GM18870 (cell line): Measurements from ENCODE around the gene LGR6.
"Not testable (repeated sequence)": the region's sequence is repeated elsewhere in the genome, so short reads cannot be mapped to it uniquely, and the experiment has no call there.

ENCODE experiments used
- ATAC-seq: cut with Tn5 transposase; IDR thresholded peaks from one replicate; pipeline ENCODE4 v1.9.1; 2021; ENCODE audit warnings: moderate library complexity; ENCODE audit not compliant: unreplicated experiment

The LGR6 gene

DNA sequence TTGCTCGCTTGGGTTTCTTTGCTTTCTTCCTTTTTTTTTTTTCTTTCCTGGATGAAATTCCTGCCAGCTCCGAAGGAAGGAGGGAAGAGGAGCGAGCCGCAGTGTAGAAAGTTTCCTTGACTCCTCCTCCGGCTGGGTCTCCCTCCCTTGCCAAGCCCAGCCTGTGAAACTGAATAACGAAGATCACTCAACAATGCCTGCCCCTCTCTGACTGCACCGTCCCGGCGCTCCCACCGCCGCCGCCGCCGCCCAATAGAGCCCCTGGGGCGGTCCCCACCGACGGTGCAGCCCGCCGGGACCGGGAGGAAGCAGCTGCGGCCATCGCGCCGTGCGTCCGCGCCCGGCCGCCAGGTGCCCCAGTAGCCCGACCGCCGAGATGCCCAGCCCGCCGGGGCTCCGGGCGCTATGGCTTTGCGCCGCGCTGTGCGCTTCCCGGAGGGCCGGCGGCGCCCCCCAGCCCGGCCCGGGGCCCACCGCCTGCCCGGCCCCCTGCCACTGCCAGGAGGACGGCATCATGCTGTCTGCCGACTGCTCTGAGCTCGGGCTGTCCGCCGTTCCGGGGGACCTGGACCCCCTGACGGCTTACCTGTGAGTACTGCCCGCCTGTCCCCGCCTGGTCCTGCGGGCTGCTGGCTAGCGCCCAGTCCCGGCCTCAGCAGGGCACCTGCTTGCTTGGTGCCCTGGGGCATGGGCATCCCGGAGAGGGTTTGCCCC, at the start of gene LGR6:
LGR6 (plus strand) TSS at position 186 of the 714 bp plus-strand sequence; CDS start at position 377, 191 bp downstream.
- ATAC-seq, result no peak

- no peak for ATAC-seq
These were observed 49.1 kb upstream of the LGR6 start, which contains the start of gene ARL8A for GRCh38 chr1:202144402-202145067. Gene ARL8A, minus strand, starts transcription at chr1:202144737. Its CDS starts 165 bp downstream, at chr1:202144572.

- no peak for ATAC-seq
These were observed 48.4 kb upstream of the LGR6 start for GRCh38 chr1:202145068-202145743.

DNA sequence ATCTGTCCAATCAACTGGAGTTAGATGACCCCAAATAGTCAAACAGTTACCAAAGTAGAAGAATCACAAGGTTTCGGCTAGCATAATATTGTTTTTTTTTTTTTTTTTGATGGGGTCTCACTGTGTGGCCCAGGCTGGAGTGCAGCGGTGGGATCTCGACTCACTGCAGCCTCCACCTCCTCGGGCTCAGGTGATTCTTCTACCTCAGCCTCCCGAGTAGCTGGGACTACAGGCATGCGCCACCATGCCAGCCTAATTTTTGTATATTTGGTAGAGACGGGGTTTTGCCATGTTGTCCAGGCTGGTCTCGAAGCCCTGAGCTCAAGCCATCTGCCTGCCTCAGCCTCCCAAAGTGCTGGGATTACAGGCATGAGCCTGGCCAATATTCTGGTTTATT, 47.9 kb upstream of the LGR6 start:
- not testable (repeated sequence) for ATAC-seq

GRCh38 chr1:202146279-202146678, 47.3 kb upstream of the LGR6 start:
- no peak for ATAC-seq

GRCh38 chr1:202146993-202147392, 46.6 kb upstream of the LGR6 start:
- ATAC-seq, result no peak

DNA sequence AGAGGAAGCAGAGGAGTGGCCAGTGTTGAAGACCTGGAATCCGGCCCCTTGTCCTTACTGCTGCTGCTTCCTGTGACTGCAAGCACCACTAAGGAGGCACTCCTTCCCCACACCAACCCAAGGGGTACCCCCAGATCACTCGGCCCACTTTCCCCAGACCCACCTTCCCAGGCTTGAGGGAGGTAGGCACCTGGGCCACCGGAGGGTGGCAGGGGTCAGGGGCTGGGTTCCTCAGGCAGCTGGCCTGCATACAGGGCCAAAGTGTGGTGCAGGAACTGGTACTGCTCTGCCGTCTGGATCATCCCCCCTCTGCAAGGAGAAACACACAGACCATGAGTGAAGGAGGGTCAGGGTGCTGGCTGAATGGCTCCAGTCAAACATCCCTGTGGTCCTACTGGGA, 45.2 kb upstream of the LGR6 start:
- ATAC-seq, result no peak

- no peak for ATAC-seq
These were observed 44.0 kb upstream of the LGR6 start for GRCh38 chr1:202149566-202149965.

DNA sequence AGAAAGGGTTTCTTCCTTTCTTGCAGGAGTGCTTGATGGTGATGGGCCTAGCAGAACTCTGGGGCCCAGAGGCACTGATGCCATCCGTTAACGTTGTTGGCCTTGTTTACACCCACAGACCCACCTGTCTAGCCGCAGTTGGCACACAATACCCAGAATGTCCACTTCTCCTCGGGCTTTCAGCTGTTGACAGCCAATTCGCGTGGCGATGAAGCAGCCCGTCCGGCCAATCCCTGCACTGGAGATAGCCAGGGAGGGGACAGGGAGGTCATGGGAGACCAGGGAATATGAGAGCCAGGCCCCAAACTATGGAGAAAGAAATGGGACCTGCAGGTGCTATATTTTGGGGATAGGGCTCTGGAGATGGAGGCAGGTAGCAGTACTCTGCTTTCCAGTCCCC, 43.4 kb upstream of the LGR6 start:
- ATAC-seq, result no peak

GRCh38 chr1:202150602-202151001, 43.0 kb upstream of the LGR6 start:
- ATAC-seq, result no peak

GRCh38 chr1:202151045-202151444, 42.6 kb upstream of the LGR6 start:
- ATAC-seq, result no peak

- no peak for ATAC-seq
These were observed 41.2 kb upstream of the LGR6 start for GRCh38 chr1:202152399-202152798.

GRCh38 chr1:202153284-202153683, 40.3 kb upstream of the LGR6 start:
- no peak for ATAC-seq

- no peak for ATAC-seq
These were observed 39.3 kb upstream of the LGR6 start for GRCh38 chr1:202154148-202154765.

DNA sequence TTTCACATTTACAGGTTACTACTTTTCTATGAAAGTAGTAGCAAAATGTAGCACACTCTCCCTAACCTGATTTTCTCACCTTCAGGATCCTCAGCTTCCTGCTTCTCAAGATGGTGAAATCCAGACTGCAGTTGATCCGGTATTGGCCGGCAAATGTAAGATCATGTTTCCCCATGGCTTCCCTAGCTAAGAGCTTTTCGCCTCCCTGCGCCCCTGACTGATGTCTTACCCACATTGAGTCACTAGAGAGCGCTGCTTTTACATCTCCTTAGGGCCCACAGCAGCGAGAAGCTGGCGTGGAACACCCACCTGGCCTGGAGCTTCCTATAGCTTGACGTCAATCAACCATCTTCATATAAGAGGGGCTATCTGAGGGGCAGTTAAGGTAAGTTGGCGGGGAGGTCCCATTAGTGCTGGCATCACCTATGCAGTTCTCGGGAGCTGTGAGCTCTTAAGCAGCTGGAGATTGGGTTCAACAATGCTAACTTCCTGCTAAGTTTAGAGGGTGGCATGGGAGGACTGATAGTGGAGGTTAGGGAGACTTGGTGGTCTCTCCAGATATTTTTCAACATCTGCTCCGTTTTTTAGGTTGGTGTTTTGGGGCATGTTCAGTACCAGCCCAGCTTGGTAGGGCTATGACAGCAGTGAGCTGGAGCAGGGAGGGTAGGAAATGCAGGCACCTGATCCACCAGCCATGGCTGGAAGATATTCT, 38.7 kb upstream of the LGR6 start:
- ATAC-seq, result no peak

GRCh38 chr1:202155478-202156021, 38.0 kb upstream of the LGR6 start:
- no peak for ATAC-seq

- no peak for ATAC-seq
These were observed 37.0 kb upstream of the LGR6 start for GRCh38 chr1:202156590-202156989.

- ATAC-seq, result no peak
These were observed 35.7 kb upstream of the LGR6 start for GRCh38 chr1:202157945-202158344.

- no peak for ATAC-seq
These were observed 34.6 kb upstream of the LGR6 start for GRCh38 chr1:202158810-202159533.
